Endothelial cell of umbilical vein (primary cell): ENCODE measurements around the gene DAPK2. TPM values are rescaled to one million over a fixed set of nuclear protein-coding genes. Genes with fewer than 3 reads are reported as not detected.

Experiments used
- BruUV-seq: library from RNA; stranded (reverse); fragments of 400-500 nt; replicated peaks from 2 replicates; lab custom pipeline; 2021; lab: Mats Ljungman, UMichigan
- CTCF ChIA-PET: fragments of 300-600, 350-600 bp; sonication (Branson Sonifier 250); formaldehyde crosslinking; loops from one replicate; lab custom pipeline; 2021; ENCODE audit warnings: antibody characterized with exemption, inconsistent platforms; lab: Charles Lee
- POLR2A ChIA-PET: fragments of 300-600, 350-600 bp; sonication (Branson Sonifier 250); formaldehyde crosslinking; loops from one replicate; lab custom pipeline; 2021; ENCODE audit warnings: antibody characterized with exemption, inconsistent platforms; lab: Charles Lee
- DNase-seq: peaks from one replicate; pipeline ENCODE4 v3.0.0-alpha.2; 2011; ENCODE audit warnings: low read depth, low spot score
- FAIRE-seq: peaks from 2 replicates; lab custom pipeline; 2011; peaks lifted over from hg19 to GRCh38; lab: Jason Lieb, UNC
- H2AFZ ChIP-seq: 2 replicates; pipeline ENCODE4 v1.6.0; 2012; ENCODE audit warnings: low read depth, low read length, control low read depth, inconsistent platforms
- H3K27ac ChIP-seq: 2 replicates; pipeline ENCODE4 v1.5.1; 2011; ENCODE audit warnings: low read depth, mild to moderate bottlenecking, control low read depth, low read length, moderate library complexity; ENCODE audit not compliant: insufficient read depth
- H3K27me3 ChIP-seq, 2 experiments: 2 replicates each; pipeline versions ENCODE4 v1.6.0 to v1.6.1; 2011; ENCODE audit warnings: low read length in 2 of 2, mixed read lengths in 1 of 2; ENCODE audit not compliant: control insufficient read depth in 2 of 2, insufficient read depth in 2 of 2
- H3K36me3 ChIP-seq, 2 experiments: 2 replicates in 1 of 2; 3 replicates in 1 of 2; pipeline ENCODE4 v1.5.1; 2011; ENCODE audit warnings: low read length in 2 of 2, mild to moderate bottlenecking in 1 of 2, moderate library complexity in 1 of 2; ENCODE audit not compliant: control insufficient read depth in 2 of 2, insufficient read depth in 2 of 2; ENCODE audit errors: extremely low read depth in 1 of 2
- H3K4me1 ChIP-seq: 3 replicates; pipeline ENCODE4 v1.5.1; 2011; ENCODE audit warnings: mild to moderate bottlenecking, low read length; ENCODE audit not compliant: control insufficient read depth, insufficient read depth; ENCODE audit errors: extremely low read depth
- H3K4me2 ChIP-seq: 2 replicates; pipeline ENCODE4 v1.6.1; 2011; ENCODE audit warnings: low read length, control low read depth, mixed read lengths; ENCODE audit not compliant: insufficient read depth
- H3K4me3 ChIP-seq, 3 experiments: fragments of 200-600 bp in 1 of 3; sonication (generic), shearing (Covaris generic) in 1 of 3; replicated peaks in 1 of 3; 2 replicates each; pipeline ENCODE4 v1.5.1; 2011 to 2016; ENCODE audit warnings: control low read depth in 3 of 3, low read length in 3 of 3, mild to moderate bottlenecking in 2 of 3, inconsistent platforms in 1 of 3, low read depth in 1 of 3, moderate library complexity in 1 of 3; ENCODE audit not compliant: insufficient read depth in 1 of 3
- H3K79me2 ChIP-seq: 2 replicates; pipeline ENCODE4 v1.6.0; 2012; ENCODE audit warnings: low read length, inconsistent platforms; ENCODE audit not compliant: control insufficient read depth, insufficient read depth
- H3K9ac ChIP-seq: replicated peaks from 2 replicates; pipeline ENCODE3; 2011; ENCODE audit warnings: low read length, control low read depth; ENCODE audit not compliant: insufficient read depth; ENCODE audit errors: extremely low read depth
- H3K9me1 ChIP-seq: replicated peaks from 3 replicates; pipeline ENCODE4 v1.6.0; 2011; ENCODE audit warnings: mild to moderate bottlenecking, low read length; ENCODE audit not compliant: control insufficient read depth, insufficient read depth; ENCODE audit errors: extremely low read depth
- H3K9me3 ChIP-seq: replicated peaks from 2 replicates; pipeline ENCODE4 v1.5.1; 2012; ENCODE audit warnings: low read length, inconsistent platforms; ENCODE audit not compliant: control insufficient read depth, insufficient read depth
- H4K20me1 ChIP-seq: replicated peaks from 2 replicates; pipeline ENCODE3; 2011; ENCODE audit warnings: mild to moderate bottlenecking, low read length; ENCODE audit not compliant: control insufficient read depth, insufficient read depth; ENCODE audit errors: extremely low read depth
- FOS ChIP-seq: IDR thresholded peaks from 2 replicates; pipeline ENCODE4 v1.6.1; 2011; ENCODE audit warnings: mild to moderate bottlenecking, low read length, moderate library complexity, borderline replicate concordance; ENCODE audit not compliant: insufficient read depth
- GATA2 ChIP-seq: IDR thresholded peaks from 2 replicates; pipeline ENCODE4 v1.7.0; 2011; ENCODE audit warnings: low read depth, mild to moderate bottlenecking, moderate library complexity, mixed read lengths, low read length; ENCODE audit not compliant: insufficient read length, insufficient read depth
- JUN ChIP-seq: IDR thresholded peaks from 2 replicates; pipeline ENCODE4 v1.6.1; 2011; ENCODE audit warnings: borderline replicate concordance, low read depth; ENCODE audit not compliant: insufficient read length, insufficient read depth
- POLR2A ChIP-seq: IDR thresholded peaks from 2 replicates; pipeline ENCODE4 v1.6.1; 2012; ENCODE audit warnings: low read depth, mild to moderate bottlenecking, control low read depth, low read length
- POLR2AphosphoS5 ChIP-seq: IDR thresholded peaks from 2 replicates; pipeline ENCODE4 v1.6.1; 2012; ENCODE audit warnings: low read depth, mild to moderate bottlenecking, control low read depth, low read length, moderate library complexity; ENCODE audit not compliant: insufficient read depth
- dilution Hi-C: fragments of 300-500 bp; cut with MboI; formaldehyde crosslinking; loops from one replicate; pipeline ENCODE4 v1.15.0; 2019; ENCODE audit warnings: low sequenced_read_pairs; ENCODE audit not compliant: extremely low pct_ligation_motif_present
- intact Hi-C: fragments of 100-400 bp; cut with micrococcal nuclease; formaldehyde crosslinking; loops from one replicate; pipeline ENCODE4 v1.10.0; 2022
- polyA plus RNA-seq, 4 experiments: library from polyadenylated mRNA; depleted of rRNA in 3 of 4; stranded (reverse) in 3 of 4; unstranded in 1 of 4; fragments of >200 nt; gene quantifications; 2 replicates each; pipeline versions ENCODE4 v1.2.1 to v1.2.3, GENCODE V29; 2011 to 2012; ENCODE audit warnings: missing spikeins in 1 of 4
- total RNA-seq: library from RNA; stranded (reverse); gene quantifications from 2 replicates; pipeline ENCODE4 v1.2.3, GENCODE V29; 2021
- TF ChIP-seq, protein P1 (sequence below), 2 donors: IDR thresholded peaks; 1 replicate in 1 of 2; 2 replicates in 1 of 2; pipeline ENCODE4 v1.5.1; 2011; ENCODE audit warnings: low read length in 2 of 2, mild to moderate bottlenecking in 2 of 2, moderate library complexity in 2 of 2, control low read depth in 1 of 2, inconsistent platforms in 1 of 2, low read depth in 1 of 2; ENCODE audit not compliant: insufficient read depth in 1 of 2; ENCODE audit errors: extremely low read depth in 1 of 2
- TF ChIP-seq, protein P2 (sequence below): IDR thresholded peaks from 2 replicates; pipeline ENCODE4 v1.6.1; 2011; ENCODE audit not compliant: insufficient read depth, insufficient read length

DAPK2 gene
- total and polyA plus RNA-seq, 2 donors (not counting 3 experiments of a cell fraction or from before 2014, with no cell fraction given), result 2.8 to 6.7 TPM

DNA sequence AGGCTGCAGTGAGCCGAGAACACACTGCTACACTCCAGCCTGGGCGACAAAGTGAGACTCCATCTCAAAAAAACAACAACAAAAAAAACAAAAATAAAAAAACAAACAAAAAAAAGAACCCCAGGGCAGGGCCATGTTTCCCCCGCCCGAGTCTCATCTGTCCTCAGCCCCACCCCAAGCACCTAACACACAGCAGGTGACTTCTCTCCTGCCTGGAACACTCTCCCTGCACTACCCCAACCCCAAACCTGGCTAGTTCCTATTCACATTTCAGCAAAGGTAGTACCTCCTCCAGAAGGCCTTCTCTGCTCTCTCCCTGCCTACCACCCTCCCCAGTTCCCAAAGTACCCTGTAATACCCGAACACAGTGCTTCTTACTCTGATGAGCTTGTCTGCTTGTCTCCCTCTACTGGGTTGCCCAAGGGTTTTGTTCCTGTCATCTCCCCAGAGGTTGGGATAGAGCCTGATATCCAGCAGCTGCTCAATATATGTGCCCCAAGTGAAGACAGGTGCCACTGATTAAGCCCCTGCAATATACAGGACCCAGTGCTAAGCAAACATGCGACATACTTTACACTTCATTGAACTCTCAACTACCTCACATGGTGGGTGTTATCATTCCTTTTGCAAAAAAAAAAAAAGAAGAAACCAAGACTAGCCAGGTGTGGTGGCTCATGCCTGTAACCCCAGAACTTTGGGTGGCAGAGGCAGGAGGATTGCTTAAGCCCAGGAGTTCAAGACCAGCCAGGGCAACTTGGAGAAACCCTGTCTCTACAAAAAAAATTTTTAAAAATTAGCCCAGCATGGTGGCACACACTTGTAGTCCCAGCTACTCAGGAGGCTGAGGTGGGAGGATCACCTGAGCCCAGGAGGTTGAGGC lies 103.6 kb downstream of the DAPK2 start:
- no TSS peak for BruUV-seq
- intact Hi-C loops, result loop anchor here (5.0 kb wide), 1 partner anchor 35 kb away; no protein-coding TSS in a partner anchor
- CTCF ChIA-PET, result no interaction called here

More for the DNA sequence above, 103.6 kb downstream of the DAPK2 start:
- no peak for TF ChIP-seq GATA2
- no peak for TF ChIP-seq JUN
- TF ChIP-seq, protein P1, sequence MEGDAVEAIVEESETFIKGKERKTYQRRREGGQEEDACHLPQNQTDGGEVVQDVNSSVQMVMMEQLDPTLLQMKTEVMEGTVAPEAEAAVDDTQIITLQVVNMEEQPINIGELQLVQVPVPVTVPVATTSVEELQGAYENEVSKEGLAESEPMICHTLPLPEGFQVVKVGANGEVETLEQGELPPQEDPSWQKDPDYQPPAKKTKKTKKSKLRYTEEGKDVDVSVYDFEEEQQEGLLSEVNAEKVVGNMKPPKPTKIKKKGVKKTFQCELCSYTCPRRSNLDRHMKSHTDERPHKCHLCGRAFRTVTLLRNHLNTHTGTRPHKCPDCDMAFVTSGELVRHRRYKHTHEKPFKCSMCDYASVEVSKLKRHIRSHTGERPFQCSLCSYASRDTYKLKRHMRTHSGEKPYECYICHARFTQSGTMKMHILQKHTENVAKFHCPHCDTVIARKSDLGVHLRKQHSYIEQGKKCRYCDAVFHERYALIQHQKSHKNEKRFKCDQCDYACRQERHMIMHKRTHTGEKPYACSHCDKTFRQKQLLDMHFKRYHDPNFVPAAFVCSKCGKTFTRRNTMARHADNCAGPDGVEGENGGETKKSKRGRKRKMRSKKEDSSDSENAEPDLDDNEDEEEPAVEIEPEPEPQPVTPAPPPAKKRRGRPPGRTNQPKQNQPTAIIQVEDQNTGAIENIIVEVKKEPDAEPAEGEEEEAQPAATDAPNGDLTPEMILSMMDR (IDR thresholded peaks at IDR 0.05; ENCODE audit: extremely low read depth in 1 of 2, insufficient read depth in 1 of 2, low read depth in 1 of 2, low read length in 2 of 2), result no peak
- TF ChIP-seq POLR2AphosphoS5, result no peak
- TF ChIP-seq POLR2A, result no peak
- no peak for TF ChIP-seq FOS
- TF ChIP-seq, protein P2, sequence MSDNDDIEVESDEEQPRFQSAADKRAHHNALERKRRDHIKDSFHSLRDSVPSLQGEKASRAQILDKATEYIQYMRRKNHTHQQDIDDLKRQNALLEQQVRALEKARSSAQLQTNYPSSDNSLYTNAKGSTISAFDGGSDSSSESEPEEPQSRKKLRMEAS, result no peak
- H3K9me3 ChIP-seq, result no peaks in the 10 kb centered on the region
- no peaks in the 10 kb centered on the region for H3K79me2 ChIP-seq
- dilution Hi-C loops, result no loop called here
- H3K4me1 ChIP-seq, result peaks cover 32% of the 10 kb centered on the region
- POLR2A ChIA-PET, result no interaction called here
- no peaks in the 10 kb centered on the region for H3K27me3 ChIP-seq
- no peak overlapping the region for H3K4me3 ChIP-seq
- FAIRE-seq, result no peak
- DNase-seq, result no peak
- no peaks in the 10 kb centered on the region for H3K9me1 ChIP-seq
- H2AFZ ChIP-seq, result no peak overlapping the region
- no peaks in the 10 kb centered on the region for H4K20me1 ChIP-seq
- H3K9ac ChIP-seq, result no peak overlapping the region
- no peak overlapping the region for H3K27ac ChIP-seq
- no peaks in the 10 kb centered on the region for H3K36me3 ChIP-seq
- no peak overlapping the region for H3K4me2 ChIP-seq
